Right lobe of liver (tissue), 4 donors: Measurements from ENCODE around the gene STX1A.

Experiments used
- POLR2A ChIP-seq: fragments of 450-650 bp; IDR thresholded peaks from one replicate; pipeline ENCODE4 v1.6.1; 2017; ENCODE audit warnings: antibody characterized with exemption, mild to moderate bottlenecking
- TF ChIP-seq, protein P1 (sequence below), 4 donors: fragments of 200-600 bp in 3 of 4; fragments of 450-650 bp in 1 of 4; IDR thresholded peaks; one replicate each; pipeline versions ENCODE4 v1.5.1 to v1.8.0; 2016 to 2022; ENCODE audit warnings: antibody characterized with exemption in 4 of 4, mild to moderate bottlenecking in 2 of 4
- donor health status: DM: no; HTN: no; CAD: no.
- donor health status: DM: no; HTN: no; CAD: no.
- donor health status: DM: no; HTN: yes; CAD: no.

GRCh38 chr7:73722785-73723184 lies 3.3 kb upstream of the STX1A start:
- TF ChIP-seq, protein P1, sequence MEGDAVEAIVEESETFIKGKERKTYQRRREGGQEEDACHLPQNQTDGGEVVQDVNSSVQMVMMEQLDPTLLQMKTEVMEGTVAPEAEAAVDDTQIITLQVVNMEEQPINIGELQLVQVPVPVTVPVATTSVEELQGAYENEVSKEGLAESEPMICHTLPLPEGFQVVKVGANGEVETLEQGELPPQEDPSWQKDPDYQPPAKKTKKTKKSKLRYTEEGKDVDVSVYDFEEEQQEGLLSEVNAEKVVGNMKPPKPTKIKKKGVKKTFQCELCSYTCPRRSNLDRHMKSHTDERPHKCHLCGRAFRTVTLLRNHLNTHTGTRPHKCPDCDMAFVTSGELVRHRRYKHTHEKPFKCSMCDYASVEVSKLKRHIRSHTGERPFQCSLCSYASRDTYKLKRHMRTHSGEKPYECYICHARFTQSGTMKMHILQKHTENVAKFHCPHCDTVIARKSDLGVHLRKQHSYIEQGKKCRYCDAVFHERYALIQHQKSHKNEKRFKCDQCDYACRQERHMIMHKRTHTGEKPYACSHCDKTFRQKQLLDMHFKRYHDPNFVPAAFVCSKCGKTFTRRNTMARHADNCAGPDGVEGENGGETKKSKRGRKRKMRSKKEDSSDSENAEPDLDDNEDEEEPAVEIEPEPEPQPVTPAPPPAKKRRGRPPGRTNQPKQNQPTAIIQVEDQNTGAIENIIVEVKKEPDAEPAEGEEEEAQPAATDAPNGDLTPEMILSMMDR (IDR thresholded peaks at IDR 0.05), result no peak
- TF ChIP-seq POLR2A, result no peak
